M059J (cell line): Measurements from ENCODE around the gene SYT1. TPM values are rescaled to one million over a fixed set of nuclear protein-coding genes. Genes with fewer than 3 reads are reported as not detected.
"Not testable (repeated sequence)": the region's sequence is repeated elsewhere in the genome, so short reads cannot be mapped to it uniquely, and the experiment has no call there.

Experiments used
- DNase-seq: peaks from one replicate; pipeline ENCODE4 v3.0.0-alpha.2; 2012; ENCODE audit warnings: low read depth
- total RNA-seq: library from RNA; depleted of rRNA; stranded (reverse); fragments of >200 nt; shearing (Covaris generic); gene quantifications from 2 replicates; pipeline ENCODE4 v1.2.3, GENCODE V29; 2014

Gene SYT1
- total RNA-seq, 1 experiment from 2014 or later = 8.7 TPM

DNA sequence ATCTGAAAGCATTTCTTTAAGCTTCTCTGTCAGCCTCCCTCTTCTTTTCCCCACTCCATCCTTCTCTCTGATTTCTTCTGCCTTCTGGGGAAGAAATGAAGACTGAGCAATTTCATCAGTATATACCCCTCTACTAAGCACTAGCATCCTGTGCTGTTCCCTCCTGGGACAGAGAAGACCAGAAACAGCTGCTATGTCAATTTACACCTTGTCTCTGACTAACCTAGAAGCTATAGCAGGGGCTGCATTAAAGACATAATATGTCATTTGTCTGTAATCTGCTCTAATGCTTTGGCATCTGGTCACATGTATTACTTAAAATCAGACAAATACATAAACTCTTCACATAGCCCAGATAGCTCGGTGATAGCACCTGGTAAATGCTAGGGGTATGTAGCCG, 529.3 kb downstream of the SYT1 start:
- DNase-seq = no peak

DNA sequence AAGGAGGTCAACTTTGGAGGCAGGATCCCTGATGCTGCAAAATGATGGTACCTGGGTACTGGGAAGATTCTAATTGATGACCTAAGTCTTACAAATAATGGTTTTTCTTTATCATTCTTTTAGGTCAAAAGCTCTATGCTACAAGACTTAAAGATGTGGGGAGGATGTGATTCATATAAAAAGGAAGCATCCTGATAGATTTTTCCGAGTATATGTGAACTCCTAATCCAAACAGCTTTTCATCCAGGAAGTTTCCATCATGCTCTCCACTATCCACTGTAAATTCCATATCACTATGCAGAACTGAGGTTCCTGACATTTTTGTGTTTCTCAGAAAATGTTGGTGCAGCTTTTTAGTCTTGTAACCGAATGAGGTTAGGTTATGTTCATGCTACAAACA, 533.0 kb downstream of the SYT1 start:
- DNase-seq = no peak

DNA sequence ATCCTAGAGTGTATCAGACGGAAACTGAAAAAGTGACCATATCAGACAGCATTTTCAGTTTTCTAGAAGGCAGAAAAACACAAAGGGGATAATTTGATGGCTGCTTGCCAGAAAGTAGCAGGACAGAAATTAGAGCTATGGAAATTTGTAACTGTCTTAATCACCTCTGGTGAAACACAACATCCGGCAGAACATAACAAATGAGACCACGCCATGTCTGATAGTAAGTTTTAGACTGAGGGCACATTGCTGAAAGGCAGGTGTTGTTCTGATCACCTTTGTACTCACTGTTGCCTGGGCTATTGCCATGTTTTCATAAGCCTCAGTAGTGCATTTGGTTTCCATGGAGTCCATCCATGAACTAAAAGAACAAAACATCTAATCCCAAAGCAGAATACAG, 535.9 kb downstream of the SYT1 start:
- no peak for DNase-seq

DNA sequence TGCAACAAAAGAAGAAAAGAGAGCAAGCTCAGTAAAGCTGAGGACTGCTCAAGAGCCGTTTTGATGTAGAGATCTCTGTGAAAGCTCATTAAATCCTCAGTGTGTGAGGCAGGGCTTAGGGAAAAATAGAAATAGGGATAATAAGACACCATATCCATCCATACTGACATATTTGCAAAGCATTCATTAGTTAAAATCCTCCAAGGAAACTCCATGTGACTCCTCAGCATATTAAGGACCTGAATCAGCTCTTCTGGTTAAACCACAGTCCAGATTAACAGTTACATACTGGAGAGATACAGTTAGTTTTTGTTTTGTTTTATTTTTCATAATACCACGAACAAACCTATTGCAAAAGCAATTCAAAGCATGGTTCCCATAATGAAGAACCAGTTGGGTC, 538.0 kb downstream of the SYT1 start:
- peak; percentile 68 for DNase-seq

DNA sequence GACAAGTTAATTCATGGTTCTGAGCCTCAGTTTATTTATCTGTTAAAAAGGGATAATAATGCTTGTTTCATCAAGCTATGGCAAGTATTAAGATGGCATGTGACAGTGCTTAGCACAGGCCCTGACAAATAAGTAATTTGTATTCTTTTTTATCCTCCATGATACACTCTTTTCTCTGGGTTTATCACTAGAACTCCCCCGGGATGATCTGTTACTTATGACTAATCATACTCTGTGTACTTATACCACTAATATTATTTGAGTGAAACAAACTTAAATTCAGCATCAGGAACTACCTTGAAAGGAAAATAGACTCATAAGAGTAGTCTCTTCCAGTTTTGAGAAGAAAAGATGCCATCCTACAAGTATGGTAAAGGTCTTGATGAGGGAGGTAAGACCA, 542.4 kb downstream of the SYT1 start:
- no peak for DNase-seq

DNA sequence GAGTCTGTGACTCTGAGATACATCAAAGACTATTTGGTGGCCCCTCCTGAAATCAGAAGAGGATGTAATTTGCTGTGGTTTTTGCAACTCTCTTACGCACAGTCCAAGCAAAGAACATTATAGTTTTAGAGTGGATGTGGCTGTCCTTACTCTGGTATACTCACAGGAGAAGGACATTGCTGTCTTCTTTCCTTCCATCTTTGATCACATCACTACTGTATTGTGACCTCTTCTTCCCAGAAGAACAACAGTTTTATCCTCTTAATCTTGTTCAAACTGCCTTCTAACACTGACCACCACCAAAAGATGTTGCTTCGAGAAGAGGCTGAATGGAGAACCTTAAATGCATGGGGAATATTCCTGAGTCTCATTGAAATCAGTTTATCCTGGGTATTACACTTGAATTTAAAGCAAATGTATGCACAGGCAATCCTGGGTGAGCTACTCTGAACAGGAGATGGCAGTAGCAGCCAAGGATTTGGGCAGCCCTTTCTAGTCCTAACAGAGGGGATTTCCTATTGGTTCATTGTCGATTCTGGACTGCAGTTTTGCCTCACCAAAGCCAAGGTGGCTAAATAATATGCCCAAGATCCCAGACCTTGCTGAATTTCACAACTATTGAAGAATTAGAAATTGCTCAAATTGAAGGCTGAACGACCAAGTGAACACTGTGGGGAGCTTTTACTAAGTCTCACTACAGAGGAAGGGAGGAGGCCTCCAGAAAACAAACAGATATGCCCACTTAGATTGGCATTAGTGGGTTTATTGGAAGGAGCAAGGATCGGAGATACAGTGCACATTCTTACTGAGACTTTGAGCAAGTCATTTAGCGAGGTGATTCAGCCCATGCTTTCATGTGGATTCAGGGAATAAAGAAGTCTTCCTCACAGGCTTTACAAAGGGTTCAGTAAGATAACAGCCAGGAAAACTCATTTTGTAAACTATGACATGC, 543.4 kb downstream of the SYT1 start:
- DNase-seq = peak; percentile 90

DNA sequence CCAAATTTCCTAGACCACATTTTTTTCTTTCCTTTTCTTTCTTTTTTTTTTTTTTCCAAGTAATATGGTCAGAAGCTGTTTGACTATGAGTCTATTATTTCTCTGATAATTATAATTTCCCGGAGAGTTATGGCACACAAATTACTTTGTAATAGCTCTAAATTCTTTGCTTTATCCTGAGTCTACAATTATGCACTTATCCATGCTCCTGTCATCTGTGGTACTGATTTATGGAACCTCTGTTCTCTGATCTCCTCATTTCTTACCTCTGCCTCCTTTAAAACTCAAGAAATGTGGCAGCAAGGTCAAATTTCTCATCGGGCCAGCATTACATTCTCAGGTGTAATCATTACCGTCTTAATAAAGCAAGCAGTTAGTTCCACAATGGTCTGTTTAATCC, 544.1 kb downstream of the SYT1 start:
- DNase-seq = peak; percentile 36

DNA sequence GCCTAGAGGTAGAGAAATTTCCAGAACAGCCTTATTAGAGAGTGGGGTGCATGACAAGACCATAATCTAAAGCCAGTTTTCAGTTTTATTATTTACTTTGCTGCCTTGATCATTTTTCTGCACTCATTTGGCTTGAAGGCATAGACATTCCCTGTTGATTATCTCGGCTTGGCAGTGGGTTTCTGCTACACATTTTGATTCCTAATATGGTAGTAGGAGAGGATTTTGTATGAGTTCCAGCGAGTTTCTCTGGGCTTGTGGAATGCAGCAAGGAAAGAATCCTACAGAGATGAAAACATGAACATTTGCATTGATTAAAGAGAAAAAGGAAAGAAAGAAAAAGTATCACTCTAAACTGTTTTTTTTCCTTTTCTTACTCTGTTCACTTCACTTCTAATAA, 545.0 kb downstream of the SYT1 start:
- DNase-seq = peak; percentile 90

DNA sequence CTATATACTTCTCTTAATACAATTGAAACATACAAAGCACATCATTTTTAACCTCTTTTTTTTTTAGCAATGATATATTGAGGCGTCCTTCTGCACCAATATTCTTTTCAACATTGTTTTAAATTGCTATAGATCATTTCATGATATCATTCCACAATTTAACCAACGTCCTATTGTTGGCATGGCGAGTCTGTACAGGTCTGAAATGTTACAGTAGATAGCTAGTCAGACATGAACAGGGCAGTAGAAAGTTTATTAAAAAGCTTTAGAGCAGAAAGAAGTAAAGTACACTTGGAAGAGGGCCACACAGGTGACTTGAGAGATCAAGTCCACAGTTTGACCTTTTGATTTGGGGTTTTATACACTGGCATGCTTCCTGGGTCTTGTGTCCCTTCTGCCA, 547.2 kb downstream of the SYT1 start:
- DNase-seq = no peak

DNA sequence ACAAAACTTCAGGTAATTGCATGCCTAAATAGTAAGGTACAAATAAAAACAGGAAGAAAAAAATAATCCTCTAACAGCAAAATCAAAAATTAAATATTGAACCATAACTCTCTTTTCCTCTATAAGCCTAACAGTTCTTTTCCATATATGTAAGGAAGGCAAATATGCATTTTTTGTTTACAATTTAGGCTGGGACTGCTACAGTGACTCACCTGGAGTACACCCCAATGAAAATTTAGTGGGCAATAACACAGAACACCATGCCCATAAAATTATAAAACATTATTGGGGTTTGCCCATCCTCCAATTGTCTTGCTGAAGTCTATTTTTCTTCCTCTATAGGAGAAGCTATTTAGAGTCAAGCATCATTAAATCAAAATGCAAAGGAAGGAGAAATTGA, 549.2 kb downstream of the SYT1 start:
- no peak for DNase-seq

DNA sequence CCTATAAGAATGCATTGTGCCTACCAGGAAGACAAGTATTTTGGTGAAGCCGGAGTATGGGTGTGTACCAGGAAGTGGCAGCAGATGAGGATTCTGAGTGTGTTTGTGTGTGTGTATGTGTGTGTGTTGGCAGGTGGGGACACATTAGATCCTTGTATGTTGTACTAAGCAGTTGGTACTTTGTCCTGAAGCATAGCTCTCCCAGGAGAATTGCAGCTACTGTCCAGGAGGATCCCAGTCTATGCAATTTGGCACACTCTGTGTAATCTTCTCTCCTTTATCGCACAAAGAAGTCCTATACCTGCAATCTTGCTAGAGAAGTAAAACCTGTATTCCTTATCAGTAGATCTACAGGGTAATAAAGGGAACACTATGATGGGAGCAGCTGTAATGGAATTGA, 549.7 kb downstream of the SYT1 start:
- no peak for DNase-seq

DNA sequence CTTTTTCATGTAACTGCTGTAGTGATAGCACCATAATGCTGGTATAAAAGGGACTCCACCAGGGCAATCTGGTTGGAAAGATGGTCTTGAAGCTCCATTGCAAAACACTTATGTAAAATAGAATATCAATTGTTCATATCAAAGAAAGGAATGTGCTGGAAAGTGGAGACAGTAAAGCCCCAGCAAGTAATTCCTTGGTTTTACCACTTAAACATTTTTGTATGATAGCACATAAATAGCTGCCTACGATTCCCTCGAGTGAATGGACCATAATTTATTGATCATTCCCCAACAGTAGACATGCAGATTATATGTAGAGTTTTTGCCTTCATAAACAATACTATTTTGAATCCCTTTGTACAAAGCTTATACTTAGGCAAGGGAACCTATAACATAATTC, 550.7 kb downstream of the SYT1 start:
- DNase-seq = no peak

DNA sequence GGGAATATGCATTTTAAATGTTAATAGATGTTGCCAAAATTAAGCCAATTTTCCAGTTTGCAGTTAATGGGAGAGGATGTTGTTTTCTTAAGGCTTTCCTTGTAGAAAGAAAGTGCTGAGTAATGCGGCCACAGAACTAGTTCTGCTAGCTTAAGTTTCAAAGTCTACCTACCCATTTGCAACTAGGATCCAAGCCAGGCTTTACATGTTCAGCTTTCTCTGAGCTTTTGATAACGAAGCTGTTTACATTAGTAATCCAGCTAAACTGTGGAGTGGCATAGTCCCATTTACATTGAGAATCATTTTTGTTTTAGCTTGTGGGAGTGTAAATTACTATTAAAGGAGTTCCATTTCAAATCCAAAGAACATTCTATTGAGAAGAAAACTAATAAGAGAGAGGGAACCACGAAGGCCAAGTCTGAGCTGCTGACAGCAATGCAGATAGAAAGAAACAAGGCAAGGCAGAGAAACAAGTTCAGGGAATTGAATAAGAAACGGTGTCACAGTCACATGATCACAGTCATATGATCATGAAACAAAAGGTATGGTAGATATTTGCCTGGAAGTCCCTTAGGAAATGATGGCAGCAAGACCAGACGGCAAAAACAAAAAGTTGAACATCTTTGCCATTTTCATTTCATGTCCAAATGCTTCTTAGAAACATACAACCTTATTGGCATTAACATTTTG, 551.3 kb downstream of the SYT1 start:
- peak; percentile 71 for DNase-seq

DNA sequence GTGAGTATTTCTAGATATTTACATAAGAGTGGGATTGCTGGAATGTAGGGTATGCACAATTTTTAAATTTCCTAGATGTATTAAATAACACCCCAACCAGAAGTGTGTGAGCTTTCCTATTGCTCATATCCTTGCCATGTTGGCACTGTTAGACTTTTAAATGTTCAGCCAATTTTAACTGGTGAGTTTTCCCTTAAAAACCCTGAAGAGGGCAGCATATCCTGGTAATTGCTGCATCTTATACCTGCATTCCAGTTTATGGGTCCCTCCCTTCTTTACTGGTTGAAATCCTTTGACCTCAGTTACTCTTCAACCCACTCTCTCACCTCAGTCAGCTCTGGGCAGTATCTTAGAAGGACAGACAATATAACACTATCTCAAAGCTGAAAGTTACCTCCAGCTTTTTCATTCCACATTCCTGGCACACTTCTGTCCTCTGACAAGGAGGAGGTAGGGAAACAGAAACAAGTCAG, 555.6 kb downstream of the SYT1 start:
- peak; percentile 93 for DNase-seq

DNA sequence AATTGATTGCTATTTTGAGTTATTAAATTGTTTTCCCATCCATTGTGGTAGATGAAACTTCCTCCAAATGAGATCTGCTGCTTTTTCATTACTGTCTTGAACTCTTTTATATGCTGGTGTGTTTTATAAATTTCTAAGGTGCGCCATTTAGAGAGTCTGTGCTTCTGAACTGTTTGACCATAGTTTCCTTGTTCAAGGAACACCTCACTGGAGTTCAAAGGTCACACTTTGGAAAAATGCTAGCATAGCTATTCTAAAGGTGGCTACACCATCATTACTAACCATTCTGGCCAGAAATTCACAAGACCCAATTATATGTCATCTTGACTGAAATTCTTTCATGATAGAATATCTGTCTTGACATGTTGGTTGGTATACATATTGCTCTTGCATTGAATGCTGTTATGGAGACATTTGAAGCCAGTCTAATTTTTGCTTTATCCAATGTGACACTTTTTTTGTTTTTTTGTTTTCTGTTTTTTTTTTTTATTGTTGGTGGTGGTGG, 556.7 kb downstream of the SYT1 start:
- no peak for DNase-seq

DNA sequence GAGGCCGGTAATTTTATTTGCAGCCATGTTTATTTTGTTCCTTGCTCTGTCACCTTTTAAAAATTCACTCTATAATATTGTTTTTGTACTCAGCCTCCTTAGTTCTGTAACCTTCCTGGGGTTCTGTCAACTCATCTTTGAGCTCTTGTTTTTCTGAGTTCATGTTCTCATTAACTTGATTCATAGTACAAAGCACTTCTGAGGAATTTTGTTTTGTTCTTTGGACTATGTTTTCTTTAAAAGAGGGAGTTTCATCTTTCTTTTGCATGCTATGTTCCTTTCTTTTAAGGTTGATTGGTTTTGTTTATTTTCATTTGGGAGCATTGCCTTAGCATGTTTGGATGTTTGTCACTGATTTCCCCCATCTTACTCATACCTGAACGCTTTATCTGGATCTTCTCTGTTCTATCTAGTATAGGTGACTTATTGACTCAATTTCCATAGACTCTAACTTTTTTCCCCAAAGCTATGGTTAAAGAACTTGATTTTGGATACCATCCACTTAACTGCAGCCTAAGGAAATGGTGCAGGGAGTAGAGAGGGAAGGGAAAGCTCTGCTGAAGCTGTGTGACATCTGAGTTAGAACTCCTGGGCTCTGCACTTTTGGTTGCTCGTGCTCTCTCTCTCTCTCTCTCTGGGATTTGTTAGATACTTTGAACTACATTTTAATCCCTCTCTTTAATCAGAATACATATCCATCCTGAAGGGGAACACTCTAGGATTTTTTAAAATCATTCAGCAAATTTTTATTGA, 557.7 kb downstream of the SYT1 start:
- peak; percentile 82 for DNase-seq

DNA sequence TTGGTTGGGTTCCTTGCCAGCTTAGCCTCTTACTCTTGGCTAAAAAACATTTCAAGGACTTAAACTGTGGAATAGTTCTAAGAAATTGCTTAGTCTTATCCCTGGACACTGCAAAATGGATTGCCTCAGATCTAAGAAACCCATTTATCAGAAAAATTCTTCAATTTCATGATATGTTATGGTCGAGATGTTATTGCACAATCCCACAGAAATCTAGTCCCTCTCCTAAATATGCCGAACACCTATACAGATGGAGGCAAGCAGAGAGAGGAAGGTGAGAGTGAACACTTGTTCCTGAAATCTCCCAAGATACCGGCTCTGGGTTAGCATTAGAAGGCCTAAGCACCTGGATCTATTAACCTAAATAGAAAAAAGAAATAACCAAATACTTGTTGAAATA, 559.0 kb downstream of the SYT1 start:
- DNase-seq = no peak

DNA sequence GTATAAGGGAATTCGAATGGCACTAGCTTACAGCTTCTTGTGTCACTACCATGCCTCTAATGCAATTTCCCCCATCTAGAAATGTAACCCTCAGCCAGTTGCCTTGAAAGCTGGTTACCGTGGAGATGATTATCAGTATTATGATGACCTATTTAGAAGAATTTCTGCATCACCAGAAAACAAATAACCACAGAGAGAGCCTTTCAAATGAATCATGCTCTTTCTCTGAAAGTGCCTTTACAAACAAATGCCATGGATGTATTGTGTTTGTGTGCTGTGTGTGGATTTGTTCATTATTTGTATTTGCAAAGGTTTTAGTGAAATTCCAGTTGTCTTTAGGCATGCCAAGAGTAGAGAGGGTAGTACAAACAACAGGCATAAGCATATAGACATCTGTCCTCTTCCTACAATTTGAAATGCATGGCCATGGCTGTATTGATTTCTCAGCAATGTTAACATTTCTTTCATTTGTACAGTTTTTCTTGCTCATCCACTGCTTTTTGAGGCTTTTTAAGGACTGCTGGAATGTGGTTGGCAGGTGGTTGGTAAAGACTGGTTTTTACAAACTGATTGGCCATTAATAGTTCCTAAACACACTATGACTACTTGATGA, 559.6 kb downstream of the SYT1 start:
- peak; percentile 97 for DNase-seq

DNA sequence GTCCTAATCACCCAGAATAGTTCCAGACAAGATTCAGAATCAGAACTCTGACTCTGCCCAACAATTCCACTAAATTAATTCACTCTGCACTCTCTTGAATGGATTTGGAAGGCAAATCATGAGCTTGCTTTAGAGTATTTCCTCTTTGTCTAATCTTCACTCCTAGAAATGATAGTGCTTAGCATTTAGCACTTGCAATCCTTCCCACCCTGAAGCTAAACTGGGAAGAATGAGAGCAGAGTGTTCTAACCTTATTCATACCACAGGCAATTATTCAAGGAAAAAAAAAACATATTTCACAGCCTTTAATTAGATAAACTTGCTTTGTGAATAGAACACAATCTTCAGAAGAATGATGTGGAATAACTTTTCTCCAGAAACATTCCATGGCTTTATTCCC, 561.5 kb downstream of the SYT1 start:
- no peak for DNase-seq

DNA sequence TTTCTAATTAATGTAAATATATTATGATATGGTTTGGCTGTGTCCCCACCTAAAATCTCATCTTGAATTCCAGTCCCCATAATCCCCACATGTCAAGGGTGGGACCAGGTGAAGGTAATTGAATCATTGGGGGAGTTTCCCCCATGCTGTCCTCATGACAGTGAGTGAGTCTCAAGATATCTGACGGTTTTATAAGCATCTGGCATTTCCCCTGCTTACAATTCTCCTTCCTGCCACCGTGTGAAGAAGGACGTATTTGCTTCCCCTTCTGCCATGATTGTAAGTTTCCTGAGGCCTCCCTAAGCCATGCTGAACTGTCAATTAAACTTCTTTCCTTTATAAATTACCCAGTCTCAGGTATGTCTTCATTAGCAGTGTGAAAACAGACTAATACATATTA, 562.2 kb downstream of the SYT1 start:
- DNase-seq = not testable (repeated sequence)

DNA sequence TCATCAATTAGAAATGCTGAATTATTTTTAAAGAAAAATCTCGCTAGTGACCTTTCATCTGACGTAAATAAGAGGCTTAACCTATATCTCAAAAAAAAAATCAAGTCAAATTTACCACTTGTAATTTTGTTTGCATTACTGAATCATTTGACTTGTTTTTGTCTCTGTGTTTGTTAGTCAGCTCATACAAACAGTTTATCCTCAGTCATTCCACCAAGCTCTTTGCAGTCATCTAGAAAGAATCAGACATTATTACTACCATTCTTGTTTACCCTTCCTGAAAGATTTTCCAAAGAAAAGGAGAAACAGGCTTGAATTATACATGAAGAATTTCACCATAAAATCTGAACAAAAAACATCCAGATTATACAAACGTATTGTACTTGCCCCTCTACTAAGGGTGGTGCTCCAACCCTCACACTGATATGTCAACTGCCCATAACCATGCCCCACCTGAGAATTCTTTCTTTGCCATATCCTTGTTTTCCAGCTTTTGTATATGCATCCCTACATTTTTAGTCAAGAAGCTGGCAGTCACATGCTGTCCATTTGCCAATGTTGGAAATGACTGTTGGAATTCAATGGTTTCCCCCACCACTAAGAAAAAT, 569.0 kb downstream of the SYT1 start:
- no peak for DNase-seq
